ENCODE measurements around the gene GRHPR.
A peak's percentile ranks its signal among the peaks of the same experiment; 100 is the strongest.
"Not testable (repeated sequence)": the region's sequence is repeated elsewhere in the genome, so short reads cannot be mapped to it uniquely, and the experiment has no call there.

Gene GRHPR

DNA sequence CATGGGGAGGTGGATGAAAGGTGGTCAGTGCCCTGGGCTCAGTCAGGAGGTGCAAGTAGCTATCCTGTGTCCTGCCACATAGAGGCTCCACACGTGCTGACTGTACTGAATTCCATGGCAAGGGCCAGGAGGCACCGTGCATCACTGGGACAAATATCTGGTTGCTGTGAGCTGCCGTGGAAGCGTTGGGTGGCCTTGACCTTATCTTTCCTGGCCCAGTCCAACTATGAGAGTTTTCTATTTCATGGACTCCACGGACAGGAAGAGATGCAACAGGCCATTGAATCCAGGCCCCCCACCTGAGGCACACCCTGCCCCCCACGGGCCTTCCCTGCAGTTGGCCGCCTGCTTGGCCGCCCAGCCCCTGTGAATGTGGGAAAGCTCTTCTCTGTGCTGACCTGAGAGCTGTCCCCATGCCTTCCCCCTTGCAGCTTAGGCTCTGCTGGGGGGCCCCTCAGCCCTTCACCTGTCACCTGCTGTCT, 1.7 kb downstream of the GRHPR start:
- no peak for DNase-seq

DNA sequence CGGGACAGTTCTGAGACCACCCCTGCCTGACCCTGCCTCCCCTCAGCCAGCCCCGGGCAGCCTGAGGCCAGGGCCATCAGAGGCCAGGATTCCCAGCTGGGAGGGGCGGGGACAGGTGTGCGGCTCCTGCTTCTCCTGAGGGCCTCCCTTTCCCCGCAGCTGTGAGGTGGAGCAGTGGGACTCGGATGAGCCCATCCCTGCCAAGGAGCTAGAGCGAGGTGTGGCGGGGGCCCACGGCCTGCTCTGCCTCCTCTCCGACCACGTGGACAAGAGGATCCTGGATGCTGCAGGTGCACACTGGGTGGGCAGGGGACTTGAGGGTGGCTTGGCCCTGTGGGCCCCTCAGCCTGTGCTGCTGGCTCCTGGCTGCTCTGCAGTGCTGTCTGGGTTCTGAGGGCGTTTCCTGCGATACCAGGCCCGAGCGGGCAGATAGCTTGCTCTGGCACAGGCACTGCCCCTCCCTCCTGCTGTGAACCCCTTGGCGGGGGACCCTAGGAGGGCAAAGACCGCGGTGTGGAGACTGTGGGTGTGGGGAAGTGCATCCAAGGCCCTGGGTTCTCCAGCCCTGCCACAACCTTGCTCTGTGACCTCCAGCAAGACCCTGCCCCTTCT, 2.3 kb downstream of the GRHPR start:
- peak; percentile 7 for DNase-seq

DNA sequence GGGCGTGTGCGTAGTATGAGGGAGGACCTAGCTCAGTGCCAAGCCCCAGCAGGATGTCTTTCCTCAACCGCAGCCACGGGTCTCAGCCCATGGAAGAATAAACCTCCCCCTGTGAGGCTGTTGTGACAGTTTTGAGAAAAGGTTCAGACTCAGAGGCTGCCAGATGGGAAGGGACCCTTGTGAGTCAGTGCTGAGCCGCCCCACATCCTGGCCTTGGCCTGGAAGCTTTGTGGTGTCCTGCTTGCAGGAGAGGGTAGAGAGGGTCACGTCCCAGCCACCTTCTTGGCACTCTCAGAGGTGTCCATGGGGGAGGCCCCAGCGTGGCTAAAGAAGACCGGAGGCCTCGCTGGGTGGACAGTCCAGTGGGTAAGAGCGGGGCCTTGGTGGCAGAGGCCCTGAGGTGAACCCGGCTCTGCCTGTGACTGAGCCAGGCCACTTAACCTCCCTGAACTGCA, 2.8 kb downstream of the GRHPR start:
- DNase-seq = no peak

DNA sequence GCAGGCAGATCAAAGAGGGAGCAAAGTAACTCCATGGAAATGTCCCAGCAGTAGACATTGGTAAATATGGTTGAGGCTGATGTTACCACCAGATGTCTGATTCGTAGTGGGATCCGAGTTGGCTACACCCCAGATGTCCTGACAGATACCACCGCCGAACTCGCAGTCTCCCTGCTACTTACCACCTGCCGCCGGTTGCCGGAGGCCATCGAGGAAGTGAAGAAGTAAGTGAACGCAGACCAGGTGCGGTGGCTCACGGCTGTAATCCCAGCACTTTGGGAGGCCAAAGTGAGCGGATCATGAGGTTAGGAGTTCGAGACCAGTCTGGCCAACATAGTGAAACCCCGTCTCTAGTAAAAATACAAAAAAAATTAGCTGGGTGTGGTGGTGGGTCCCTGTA, 3.9 kb downstream of the GRHPR start:
- not testable (repeated sequence) for DNase-seq

DNA sequence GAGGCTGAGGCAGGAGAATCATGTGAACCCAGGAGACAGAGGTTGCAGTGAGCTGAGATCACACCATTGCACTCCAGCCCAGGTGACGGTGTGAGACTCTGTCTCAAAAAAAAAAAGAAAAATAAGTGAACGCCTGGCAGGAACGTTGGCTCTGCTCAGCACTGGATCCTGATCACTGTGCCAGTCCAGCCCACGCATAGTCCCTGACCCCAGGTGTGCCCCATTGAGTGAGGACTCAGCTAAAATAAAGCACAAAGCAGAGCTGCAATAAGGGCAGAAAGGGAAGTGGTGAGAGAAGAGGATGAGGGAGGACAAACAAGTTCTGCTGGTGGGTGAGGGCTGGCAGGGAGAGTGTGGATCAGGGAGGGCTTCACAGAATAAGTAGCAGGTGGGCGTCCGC, 4.3 kb downstream of the GRHPR start:
- no peak for DNase-seq

DNA sequence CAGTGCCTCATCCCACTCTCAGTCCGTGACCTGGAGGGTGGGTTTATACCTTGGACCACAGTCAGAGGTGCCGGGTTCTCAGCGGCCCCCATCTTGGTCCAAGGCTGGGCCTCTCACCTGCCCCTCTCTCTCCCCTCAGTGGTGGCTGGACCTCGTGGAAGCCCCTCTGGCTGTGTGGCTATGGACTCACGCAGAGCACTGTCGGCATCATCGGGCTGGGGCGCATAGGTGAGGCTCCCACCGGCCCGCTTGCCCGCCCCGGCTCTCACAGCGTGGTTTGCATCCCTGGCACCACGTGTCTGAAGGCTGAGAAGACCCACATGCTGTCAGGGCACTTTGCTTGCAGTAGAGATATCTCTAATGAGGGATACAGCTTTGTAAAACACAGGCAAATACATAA, 5.8 kb downstream of the GRHPR start:
- no peak for DNase-seq

DNA sequence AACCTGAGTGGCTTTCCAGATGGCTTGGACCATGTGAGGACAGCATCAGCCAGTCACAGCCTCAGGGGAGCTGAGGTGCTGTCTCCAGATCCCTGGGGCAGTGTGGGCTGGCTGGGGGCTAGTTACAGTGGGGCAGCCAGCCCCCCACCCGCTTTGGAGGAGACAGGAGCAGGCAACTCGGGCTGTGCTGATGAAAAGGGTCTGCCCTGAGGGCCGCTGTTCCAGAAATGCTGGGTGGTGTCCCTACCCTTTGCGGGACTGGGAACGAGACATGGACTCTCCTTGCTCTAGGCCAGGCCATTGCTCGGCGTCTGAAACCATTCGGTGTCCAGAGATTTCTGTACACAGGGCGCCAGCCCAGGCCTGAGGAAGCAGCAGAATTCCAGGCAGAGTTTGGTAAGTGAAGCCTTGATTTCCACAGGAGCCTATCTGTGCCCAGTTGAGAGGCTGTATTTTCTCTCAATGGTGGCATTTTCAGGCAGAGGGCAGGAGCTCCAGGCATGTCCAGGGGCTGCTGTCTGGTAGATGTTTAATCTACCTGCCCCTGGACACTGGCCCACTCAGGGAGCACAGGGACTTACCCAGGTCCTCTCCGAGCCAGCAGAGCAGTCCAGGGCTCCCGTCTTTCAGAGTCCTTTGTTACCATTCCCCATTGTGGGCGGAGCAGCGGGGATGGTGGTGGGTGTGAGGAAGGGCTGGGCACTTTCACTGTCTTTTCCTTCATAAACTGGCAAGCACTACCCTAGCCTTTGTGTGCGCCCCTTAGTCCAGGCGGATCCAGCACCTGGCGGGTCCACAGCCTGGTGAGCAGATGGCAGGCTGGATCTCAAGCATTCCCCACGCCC, 7.2 kb downstream of the GRHPR start:
- DNase-seq = no peak

DNA sequence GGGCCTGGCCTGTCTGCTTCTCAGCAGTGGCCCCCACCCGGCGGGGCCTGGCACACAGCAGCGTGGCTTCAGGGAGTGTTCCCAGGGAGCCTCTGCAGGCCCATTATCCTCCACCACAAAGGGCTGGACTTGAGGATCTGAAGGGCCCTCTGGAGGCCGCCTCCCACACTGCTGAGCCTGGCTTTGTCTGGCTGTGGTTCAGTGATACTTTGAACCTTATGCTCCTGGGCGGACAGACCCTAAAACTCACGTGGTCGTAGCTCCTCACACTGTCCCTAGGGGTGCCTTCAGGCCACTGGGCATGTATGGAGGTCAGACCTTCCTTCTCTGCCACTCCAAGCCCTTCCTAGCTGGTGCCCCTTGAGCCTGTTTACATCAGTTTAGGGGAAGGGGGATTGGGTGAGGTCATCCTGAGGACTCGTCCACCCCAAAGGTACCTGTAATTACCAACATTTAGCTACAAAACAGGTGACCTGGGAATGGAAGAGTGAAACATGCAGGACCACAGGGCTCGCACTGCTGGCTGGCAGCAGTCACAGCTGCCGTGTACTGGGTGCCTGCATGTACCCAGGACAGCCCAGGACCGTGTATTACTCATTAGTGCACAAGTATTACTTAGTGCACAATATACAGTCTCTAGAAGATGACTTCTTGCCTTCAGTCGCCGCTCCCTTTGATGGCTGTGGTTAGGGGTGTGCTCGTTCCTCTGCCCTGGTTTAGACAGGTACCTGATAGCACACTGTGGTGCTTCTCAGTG, 8.5 kb downstream of the GRHPR start:
- DNase-seq = peak; percentile 87

DNA sequence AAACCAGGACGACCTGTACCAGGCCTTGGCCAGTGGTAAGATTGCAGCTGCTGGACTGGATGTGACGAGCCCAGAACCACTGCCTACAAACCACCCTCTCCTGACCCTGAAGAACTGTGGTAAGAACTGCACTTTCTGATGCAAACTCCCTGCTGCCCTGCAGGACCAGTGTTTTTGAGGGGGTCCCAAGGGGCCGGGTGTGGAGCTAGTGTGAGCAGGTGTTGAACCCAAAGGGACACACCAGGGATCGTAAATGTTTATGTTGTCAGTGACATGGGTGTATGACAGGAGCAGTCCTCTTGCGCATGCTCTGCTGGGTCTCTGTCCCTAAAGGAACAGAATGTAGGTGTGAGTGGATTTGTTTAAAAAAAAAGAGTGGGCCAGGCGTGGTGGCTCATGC, 9.5 kb downstream of the GRHPR start:
- DNase-seq = no peak

DNA sequence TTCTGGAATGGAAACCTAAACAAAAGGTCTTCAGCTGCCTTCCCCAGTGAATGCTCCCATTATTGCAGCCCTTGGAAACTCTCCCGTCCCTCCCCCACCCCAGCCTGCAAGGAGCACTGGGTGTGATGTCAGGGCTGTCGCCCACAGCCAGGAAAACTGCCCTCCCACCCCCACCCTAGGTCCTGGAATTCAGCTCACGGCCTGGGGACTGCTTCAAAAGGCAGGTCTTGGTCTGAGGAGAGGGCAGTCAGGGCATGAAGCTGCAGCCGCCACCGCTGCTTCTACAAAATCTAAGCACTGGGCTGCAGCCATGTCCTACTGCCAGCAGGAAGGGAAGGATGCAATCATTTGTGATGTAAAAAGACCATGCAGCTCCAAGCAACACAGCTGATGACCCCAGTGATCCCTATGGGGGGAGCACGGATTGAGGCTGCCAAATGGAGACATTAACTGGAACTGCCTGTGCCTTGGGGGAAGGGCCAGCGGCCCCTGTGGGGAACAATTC, 11.4 kb downstream of the GRHPR start:
- peak; percentile 92 for DNase-seq

DNA sequence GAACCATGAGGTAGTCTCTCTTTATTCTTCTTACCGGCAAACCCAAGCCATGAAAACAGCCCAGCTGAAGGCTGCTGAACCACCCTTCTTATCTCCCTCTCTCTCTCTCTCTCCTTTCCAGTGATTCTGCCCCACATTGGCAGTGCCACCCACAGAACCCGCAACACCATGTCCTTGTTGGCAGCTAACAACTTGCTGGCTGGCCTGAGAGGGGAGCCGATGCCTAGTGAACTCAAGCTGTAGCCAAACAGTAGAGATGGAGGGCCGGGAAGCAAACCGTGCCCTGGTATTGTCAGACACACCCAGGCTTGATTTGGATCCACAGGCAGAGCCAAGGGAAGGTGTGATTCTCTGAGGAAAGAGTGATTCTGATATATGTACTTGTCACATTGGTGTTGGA, 14.0 kb downstream of the GRHPR start:
- peak; percentile 24 for DNase-seq

DNA sequence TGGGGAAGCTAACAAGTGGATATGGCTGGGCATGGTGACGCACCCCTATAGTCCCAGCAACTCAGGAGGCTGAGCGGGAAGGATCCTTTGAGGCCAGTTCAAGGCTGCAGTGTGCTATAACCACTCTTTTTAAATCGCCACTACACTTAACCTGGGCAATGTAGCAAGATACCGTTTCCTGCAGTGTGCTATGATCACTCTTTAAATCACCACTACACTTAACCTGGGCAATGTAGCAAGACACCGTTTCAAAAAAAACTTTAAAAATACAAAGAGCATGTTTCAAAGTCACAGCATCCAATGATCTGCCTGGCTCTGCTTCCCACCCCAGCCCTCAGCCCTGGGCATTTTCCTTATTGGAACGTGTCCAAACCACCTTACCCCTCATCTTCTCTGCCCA, 14.5 kb downstream of the GRHPR start:
- no peak for DNase-seq

DNA sequence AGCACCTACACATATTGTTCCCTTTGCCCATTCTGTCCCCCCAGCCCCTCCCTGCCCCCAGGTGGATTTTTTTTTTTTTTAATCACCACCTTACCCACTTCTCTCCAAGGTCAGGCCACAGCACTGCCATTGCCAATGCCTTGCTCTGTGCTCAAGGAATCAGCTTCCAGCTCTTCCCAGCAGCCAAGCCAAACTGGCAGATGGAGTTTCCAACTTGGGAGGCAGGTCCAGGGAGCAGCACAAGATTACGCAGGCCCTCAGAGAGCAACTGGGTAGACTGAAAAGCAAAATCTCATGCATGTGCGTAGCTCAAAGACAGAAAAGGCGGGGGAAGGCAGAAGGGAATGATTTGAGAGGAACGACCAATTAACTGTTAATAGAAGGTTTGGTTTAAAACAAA, 15.1 kb downstream of the GRHPR start:
- peak; percentile 25 for DNase-seq

DNA sequence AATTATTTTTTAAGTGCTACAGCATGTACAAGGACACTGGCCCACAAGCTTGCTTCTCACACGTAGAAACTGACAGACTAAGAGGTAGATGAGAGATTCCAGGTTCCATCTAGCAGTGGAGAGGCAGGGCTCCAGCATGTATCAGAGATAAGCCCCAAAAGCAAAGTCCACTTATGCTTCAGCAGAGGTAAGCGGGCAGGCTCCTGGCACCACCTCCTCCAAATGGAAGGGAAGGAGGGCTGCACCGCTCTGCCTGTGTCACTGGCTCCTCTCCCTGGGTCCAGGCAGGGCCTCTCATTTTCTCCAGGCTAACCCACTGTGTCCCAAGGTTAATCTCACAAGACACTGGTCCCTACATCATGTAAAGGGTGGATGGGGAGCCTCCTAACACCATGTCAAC, 15.9 kb downstream of the GRHPR start:
- no peak for DNase-seq

DNA sequence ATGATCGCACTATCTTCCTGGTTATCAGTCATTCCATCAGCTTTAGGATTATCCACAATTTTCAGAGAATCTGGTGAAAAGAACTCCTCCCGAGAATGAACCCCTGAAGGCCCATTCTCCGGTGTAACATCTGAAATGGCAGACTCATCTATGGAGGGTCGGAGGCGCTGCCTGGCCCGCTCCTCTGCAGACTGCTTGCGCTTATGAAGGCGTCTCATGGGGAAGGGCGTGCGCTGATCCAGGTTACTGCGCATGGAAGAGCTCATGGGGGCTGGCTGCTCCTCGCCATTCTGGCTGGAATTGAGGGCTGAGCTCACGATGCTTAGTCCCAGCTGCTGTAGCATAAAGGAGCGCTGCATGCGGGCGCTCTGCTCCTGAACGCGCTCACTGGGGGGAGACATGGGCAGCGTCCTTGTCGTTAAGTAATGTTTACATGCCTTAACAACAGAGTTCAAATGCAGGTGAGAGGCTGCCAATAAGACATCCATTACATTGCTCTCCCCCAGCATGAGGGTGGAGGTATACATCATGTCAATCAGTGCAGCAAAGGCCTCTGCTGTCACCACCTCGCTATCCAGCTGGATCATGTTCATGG, 19.4 kb downstream of the GRHPR start:
- DNase-seq = no peak

DNA sequence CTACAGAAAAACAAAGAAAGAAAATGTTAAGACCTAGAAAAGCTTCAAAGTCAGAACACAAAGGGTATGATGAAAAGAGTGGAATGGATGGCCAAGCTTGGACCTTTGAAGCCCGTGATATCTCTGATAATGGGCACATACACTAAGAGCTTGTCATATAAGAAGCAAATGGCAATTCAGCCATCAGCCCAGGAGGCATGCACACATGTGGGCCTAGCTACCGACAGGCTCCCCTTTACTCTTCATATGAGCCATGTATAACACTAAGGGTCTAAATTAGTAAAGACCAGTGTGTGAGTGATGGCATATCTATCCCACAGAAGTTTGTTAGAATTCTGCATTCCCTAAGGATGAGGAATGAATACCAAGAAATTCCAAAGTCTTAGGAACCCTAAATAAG, 20.1 kb downstream of the GRHPR start:
- DNase-seq = no peak

DNA sequence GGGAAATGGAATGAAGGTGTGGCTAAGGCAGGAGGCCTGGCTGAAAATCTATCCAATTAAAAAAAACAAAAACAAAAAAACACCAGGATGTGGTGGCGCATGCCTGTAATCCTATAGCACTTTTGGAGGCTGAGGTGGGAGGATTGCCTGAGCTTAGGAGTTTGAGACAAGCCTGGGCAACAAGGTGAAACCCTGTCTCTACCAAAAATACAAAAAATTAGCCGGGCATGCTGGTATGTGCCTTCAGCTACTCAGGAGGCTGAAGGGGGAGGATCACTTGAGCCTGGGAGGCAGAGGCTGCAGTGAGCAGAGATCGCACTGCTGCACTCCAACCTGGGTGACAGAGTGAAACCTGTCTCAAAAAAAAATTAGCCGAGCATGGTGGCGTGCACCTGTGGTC, 21.1 kb downstream of the GRHPR start:
- no peak for DNase-seq

DNA sequence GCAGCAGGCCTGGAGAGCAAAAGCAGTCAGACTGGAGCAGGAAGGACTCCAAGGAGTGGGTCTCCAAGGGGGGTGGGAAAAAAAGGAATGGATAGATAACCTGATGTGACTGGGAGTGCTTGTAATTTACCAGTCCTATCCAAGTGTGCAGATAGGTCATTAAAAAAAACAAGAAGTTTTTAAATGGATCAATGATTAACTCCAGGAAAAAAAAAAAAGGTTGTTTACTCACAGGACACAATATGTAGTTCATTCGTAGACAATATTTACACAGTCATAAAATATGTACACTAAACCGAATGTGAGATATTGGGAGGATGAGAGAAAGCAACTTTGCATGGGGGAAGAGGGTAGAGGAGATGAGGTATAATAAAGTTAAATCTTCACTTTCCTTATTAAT, 22.4 kb downstream of the GRHPR start:
- no peak for DNase-seq

DNA sequence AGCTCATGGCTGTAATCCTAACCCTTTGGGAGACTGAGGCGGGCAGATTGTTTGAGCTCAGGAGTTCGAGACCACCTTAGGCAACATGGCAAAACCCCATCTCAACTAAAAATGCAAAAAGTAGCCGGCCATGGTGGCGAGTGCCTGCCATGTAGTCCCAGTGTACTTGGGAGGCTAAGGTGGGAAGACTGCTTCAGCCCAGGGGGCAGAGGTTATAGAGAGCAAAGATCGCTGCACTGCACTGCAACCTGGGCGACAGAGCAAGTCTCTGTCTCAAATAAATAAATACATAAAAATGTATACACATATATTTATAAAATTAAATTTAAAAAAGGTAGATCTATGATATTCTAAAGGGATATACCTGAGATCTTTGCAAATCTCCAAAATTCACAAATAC, 23.3 kb downstream of the GRHPR start:
- DNase-seq = no peak

DNA sequence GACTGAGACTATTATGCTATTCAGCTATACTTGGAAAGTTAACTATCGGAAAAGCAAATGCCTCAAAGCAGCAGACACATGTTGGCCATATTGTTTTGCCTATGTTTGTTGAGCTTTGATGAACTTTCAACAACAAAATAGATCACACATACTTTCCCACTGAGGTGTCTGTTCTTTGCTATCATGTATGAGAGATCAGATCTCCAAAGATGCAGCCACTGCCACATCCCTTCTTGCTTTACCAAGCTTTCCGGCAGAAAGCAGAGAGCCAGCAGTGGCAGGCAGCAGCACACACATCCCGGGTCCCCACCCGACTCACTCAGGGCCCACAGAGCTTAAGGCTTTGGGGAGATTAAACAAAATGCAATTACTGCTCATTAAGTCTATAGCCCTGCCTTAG, 23.9 kb downstream of the GRHPR start:
- DNase-seq = no peak

DNA sequence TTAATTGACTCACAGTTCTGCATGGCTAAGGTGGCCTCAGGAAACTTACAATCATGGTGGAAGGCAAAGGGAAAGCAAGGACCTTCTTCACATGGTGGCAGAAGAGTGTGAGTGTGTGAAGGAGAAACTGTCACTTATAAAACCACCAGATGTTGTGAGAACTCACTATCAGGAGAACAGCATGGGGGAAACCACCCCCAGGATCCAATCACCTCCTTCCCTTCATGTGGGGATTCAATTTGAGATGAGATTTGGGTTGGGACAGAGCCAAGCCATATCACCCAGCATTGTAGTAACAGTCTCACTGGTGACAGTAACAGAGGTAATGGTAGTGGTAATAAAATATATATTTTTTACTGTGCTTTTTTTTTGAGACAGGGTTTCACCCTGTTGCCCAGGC, 24.6 kb downstream of the GRHPR start:
- no peak for DNase-seq

DNA sequence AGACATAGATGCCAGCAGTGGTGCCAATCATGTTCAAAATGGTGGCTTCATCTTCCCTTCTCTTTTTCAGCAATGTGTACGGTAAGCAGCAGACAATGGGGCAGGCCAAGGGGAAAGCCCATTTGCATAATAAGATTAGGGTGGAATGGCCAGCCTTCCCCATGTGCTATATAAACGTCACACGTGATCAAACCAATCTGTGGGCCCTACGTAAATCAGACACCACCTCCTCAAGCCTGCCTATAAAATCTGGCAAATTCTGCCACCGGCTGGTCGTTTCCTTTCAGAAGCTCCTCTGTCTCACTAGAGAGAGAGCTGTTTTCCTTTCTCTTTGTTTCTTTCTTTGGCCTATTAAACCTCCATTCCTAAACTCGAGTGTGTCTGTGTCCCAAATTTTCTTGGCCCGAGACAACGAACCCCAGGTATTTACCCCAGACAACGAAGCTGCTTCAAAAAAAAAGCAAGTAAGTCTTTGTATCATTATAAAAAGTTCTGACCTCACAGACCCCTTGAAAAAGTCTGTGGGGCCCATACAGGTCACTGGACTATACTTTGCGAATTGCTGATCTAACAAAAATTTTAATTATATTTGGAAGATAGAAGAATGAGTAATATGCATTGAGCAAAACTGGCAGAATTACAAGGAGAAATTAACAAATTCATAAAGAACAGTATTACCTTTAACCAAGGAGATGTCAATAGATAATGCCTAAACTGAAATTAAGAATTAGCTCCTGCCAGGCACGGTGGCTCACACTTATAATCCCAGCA, 27.6 kb downstream of the GRHPR start:
- DNase-seq = peak; percentile 85
